Panc1 (cell line): ENCODE data around the gene IRS1. TPM values are rescaled to one million over a fixed set of nuclear protein-coding genes. Genes with fewer than 3 reads are reported as not detected.

ENCODE experiments used
- ATAC-seq: fragments of 200-7000 bp; cut with Tn5 transposase; 2 replicates; pipeline ENCODE4 v1.9.1; 2020; ENCODE audit warnings: mild to moderate bottlenecking, moderate library complexity
- BruUV-seq: library from RNA; stranded (reverse); fragments of 400-500 nt; replicated peaks from 2 replicates; lab custom pipeline; 2021; lab: Mats Ljungman, UMichigan
- CTCF ChIA-PET: fragments of 300-600 bp; sonication (Branson Sonifier 250); formaldehyde crosslinking; loops from one replicate; lab custom pipeline; 2022; ENCODE audit warnings: antibody characterized with exemption; lab: Charles Lee
- POLR2A ChIA-PET: fragments of 300-600 bp; sonication (Branson Sonifier 250); formaldehyde crosslinking; loops from one replicate; lab custom pipeline; 2022; ENCODE audit warnings: antibody characterized with exemption; lab: Charles Lee
- DNase-seq: peaks from one replicate; pipeline ENCODE4 v3.0.0-alpha.2; 2010; ENCODE audit warnings: low read depth, low spot score
- H3K27ac ChIP-seq: 2 replicates; pipeline ENCODE4 v1.5.1; 2011; ENCODE audit warnings: mild to moderate bottlenecking, low read length, inconsistent platforms
- H3K27me3 ChIP-seq: fragments of 200-500 bp; sonication (Bioruptor generic); 2 replicates; pipeline ENCODE4 v1.6.0; 2014; ENCODE audit warnings: low read length, inconsistent platforms; ENCODE audit not compliant: control insufficient read depth, insufficient read depth
- H3K36me3 ChIP-seq: fragments of 200-500 bp; sonication (Bioruptor generic); 2 replicates; pipeline ENCODE4 v1.5.1; 2014; ENCODE audit warnings: inconsistent platforms, mild to moderate bottlenecking, low read length, moderate library complexity; ENCODE audit not compliant: control insufficient read depth, insufficient read depth
- H3K4me1 ChIP-seq: 2 replicates; pipeline ENCODE4 v1.5.1; 2011; ENCODE audit warnings: inconsistent platforms, mild to moderate bottlenecking, low read length, moderate library complexity; ENCODE audit not compliant: control insufficient read depth, insufficient read depth
- H3K4me3 ChIP-seq, 2 experiments: 2 replicates each; pipeline ENCODE4 v1.5.1; 2011 to 2012; ENCODE audit warnings: low read depth in 2 of 2, low read length in 2 of 2, mild to moderate bottlenecking in 2 of 2, inconsistent platforms in 1 of 2, moderate library complexity in 1 of 2
- H3K9me3 ChIP-seq: fragments of 200-500 bp; sonication (Bioruptor generic); 2 replicates; pipeline ENCODE4 v1.5.1; 2014; ENCODE audit warnings: low read depth, mild to moderate bottlenecking, inconsistent platforms, low read length, moderate library complexity; ENCODE audit not compliant: control insufficient read depth, insufficient read depth
- POLR2AphosphoS5 ChIP-seq: IDR thresholded peaks from 2 replicates; pipeline ENCODE4 v1.6.1; 2012; ENCODE audit warnings: mild to moderate bottlenecking, low read depth, low read length, moderate library complexity
- SIN3A ChIP-seq: IDR thresholded peaks from 2 replicates; pipeline ENCODE4 v1.6.1; 2012; ENCODE audit warnings: low read depth, mild to moderate bottlenecking, low read length, moderate library complexity, borderline replicate concordance; ENCODE audit not compliant: insufficient read depth
- TCF7L2 ChIP-seq: IDR thresholded peaks from 2 replicates; pipeline ENCODE4 v1.6.1; 2011; ENCODE audit warnings: mild to moderate bottlenecking, low read depth, low read length, inconsistent platforms
- in situ Hi-C: cut with HindIII; loops from 2 replicates; pipeline ENCODE4 v1.10.0; 2016; ENCODE audit warnings: low sequenced_read_pairs, low pct_unique_long_range_greater_than_20kb
- intact Hi-C: fragments of 100-400 bp; cut with micrococcal nuclease; formaldehyde crosslinking; loops from one replicate; pipeline ENCODE4 v1.10.0; 2022; ENCODE audit not compliant: unreplicated experiment
- total RNA-seq: library from RNA; stranded (reverse); gene quantifications from one replicate; pipeline ENCODE4 v1.2.1, GENCODE V29; 2021; ENCODE audit not compliant: unreplicated experiment
- TF ChIP-seq, protein P1 (sequence below), 2 experiments: IDR thresholded peaks; 2 replicates each; pipeline ENCODE4 v1.6.1; 2011 to 2012; ENCODE audit warnings: low read depth in 2 of 2, control low read depth in 1 of 2, low read length in 1 of 2, mild to moderate bottlenecking in 1 of 2, moderate library complexity in 1 of 2; ENCODE audit not compliant: insufficient read depth in 1 of 2
- TF ChIP-seq, protein P2 (sequence below): fragments of 450-650 bp; IDR thresholded peaks from 2 replicates; pipeline ENCODE4 v1.5.1; 2017; ENCODE audit warnings: mild to moderate bottlenecking

Gene IRS1
- total RNA-seq, 1 experiment from 2014 or later = 27.3 TPM

GRCh38 chr2:226690461-226691024, 109.1 kb downstream of the IRS1 start:
- POLR2A ChIA-PET = interaction anchor here (0.6 kb wide), 1 partner anchor 27 kb away, joined by 7 read pairs; no protein-coding TSS in a partner anchor
- intact Hi-C loops = no loop called here
- no TSS peak for BruUV-seq
- no peaks in the 10 kb centered on the region; the same call in 1 of the 2 replicates for H3K4me1 ChIP-seq
- TF ChIP-seq TCF7L2 (no peak), SIN3A (no peak), POLR2AphosphoS5 (no peak)
- TF ChIP-seq, protein P1, sequence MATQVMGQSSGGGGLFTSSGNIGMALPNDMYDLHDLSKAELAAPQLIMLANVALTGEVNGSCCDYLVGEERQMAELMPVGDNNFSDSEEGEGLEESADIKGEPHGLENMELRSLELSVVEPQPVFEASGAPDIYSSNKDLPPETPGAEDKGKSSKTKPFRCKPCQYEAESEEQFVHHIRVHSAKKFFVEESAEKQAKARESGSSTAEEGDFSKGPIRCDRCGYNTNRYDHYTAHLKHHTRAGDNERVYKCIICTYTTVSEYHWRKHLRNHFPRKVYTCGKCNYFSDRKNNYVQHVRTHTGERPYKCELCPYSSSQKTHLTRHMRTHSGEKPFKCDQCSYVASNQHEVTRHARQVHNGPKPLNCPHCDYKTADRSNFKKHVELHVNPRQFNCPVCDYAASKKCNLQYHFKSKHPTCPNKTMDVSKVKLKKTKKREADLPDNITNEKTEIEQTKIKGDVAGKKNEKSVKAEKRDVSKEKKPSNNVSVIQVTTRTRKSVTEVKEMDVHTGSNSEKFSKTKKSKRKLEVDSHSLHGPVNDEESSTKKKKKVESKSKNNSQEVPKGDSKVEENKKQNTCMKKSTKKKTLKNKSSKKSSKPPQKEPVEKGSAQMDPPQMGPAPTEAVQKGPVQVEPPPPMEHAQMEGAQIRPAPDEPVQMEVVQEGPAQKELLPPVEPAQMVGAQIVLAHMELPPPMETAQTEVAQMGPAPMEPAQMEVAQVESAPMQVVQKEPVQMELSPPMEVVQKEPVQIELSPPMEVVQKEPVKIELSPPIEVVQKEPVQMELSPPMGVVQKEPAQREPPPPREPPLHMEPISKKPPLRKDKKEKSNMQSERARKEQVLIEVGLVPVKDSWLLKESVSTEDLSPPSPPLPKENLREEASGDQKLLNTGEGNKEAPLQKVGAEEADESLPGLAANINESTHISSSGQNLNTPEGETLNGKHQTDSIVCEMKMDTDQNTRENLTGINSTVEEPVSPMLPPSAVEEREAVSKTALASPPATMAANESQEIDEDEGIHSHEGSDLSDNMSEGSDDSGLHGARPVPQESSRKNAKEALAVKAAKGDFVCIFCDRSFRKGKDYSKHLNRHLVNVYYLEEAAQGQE (IDR thresholded peaks at IDR 0.05; ENCODE audit: insufficient read depth in 1 of 2, low read depth in 2 of 2, low read length in 1 of 2) = no peak
- TF ChIP-seq, protein P2, sequence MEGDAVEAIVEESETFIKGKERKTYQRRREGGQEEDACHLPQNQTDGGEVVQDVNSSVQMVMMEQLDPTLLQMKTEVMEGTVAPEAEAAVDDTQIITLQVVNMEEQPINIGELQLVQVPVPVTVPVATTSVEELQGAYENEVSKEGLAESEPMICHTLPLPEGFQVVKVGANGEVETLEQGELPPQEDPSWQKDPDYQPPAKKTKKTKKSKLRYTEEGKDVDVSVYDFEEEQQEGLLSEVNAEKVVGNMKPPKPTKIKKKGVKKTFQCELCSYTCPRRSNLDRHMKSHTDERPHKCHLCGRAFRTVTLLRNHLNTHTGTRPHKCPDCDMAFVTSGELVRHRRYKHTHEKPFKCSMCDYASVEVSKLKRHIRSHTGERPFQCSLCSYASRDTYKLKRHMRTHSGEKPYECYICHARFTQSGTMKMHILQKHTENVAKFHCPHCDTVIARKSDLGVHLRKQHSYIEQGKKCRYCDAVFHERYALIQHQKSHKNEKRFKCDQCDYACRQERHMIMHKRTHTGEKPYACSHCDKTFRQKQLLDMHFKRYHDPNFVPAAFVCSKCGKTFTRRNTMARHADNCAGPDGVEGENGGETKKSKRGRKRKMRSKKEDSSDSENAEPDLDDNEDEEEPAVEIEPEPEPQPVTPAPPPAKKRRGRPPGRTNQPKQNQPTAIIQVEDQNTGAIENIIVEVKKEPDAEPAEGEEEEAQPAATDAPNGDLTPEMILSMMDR = no peak
- H3K4me3 ChIP-seq = no peak overlapping the region
- in situ Hi-C loops = no loop called here
- H3K9me3 ChIP-seq = no peaks in the 10 kb centered on the region; the same call in 1 of the 2 replicates
- DNase-seq (no peak), ATAC-seq (no peak)
- H3K27ac ChIP-seq = no peak overlapping the region
- CTCF ChIA-PET = interaction anchor here (0.5 to 0.7 kb wide), 2 partner anchors 14 to 738 kb away, joined by 9 to 14 read pairs; no protein-coding TSS in a partner anchor
- no peaks in the 10 kb centered on the region for H3K27me3 ChIP-seq
- H3K36me3 ChIP-seq = no peaks in the 10 kb centered on the region

DNA sequence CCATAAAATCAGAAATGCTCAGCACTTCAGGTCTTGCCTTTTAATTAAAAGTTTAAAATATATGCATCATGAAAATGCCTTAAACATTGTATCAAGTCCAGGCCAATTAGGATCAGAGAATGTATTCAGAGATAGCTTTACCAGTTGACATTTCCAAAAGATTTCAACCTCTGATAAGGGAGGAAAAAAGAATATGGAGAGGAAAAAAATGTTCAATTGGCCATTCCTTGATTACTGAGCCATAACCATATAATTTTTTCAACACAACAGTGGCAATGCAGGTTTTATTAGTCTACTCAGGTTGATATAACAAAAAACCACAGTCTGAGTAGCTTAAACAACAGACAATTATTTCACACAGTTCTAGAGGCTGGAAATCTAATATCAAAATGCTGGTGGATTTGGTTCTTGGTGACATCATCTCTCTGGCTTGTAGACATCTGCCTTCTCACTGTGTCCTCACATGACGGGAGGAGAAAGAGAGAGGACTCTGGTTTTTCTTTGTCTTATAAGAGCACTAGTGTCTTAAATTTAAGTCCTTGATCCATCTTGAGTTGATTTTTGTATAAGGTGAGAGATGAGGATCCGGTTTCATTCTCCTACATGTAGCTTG, 111.9 kb downstream of the IRS1 start:
- H3K27ac ChIP-seq = no peak overlapping the region
- TF ChIP-seq POLR2AphosphoS5 (no peak), TCF7L2 (no peak), SIN3A (no peak)
- TF ChIP-seq, protein P2 = no peak
- TF ChIP-seq, protein P1 (IDR thresholded peaks at IDR 0.05; ENCODE audit: insufficient read depth in 1 of 2, low read depth in 2 of 2, low read length in 1 of 2) = no peak
- no peaks in the 10 kb centered on the region; the same call in 1 of the 2 replicates for H3K4me1 ChIP-seq
- no TSS peak for BruUV-seq
- ATAC-seq (no peak), DNase-seq (no peak)
- no peaks in the 10 kb centered on the region for H3K27me3 ChIP-seq
- no peak overlapping the region for H3K4me3 ChIP-seq
- in situ Hi-C loops (no loop called here), intact Hi-C loops (no loop called here)
- H3K36me3 ChIP-seq = no peaks in the 10 kb centered on the region
- ChIA-PET POLR2A (no interaction called here), CTCF (no interaction called here)
- no peaks in the 10 kb centered on the region; the same call in 1 of the 2 replicates for H3K9me3 ChIP-seq
